Measurements from ENCODE around the gene PRSS23.
A peak's percentile ranks its signal among the peaks of the same experiment; 100 is the strongest.

Gene PRSS23

DNA sequence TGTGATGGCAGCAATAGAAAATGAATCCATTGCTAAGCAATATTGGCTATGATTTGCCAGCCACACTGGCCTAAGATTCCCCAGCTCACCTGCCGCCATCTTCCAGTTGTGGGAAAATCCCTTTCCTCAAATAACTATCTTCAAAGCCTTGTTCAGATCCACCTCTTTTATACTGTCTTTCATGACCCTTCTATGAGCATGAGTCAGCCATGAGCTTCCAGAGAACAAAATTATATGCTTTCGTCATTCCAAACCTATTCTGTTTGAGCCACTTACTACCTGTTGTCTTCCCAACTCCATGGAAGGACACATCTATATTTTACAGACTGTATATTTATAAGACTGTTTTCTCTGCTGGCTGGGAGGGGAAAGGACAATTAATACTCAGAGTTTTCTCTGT lies 25.0 kb upstream of the PRSS23 start:
- no peak for DNase-seq (ENCODE audit: low read depth)
- no peak overlapping the region for H3K4me3 ChIP-seq (ENCODE audit: control insufficient read depth, low read depth, low read length)
- TF ChIP-seq, protein P1, sequence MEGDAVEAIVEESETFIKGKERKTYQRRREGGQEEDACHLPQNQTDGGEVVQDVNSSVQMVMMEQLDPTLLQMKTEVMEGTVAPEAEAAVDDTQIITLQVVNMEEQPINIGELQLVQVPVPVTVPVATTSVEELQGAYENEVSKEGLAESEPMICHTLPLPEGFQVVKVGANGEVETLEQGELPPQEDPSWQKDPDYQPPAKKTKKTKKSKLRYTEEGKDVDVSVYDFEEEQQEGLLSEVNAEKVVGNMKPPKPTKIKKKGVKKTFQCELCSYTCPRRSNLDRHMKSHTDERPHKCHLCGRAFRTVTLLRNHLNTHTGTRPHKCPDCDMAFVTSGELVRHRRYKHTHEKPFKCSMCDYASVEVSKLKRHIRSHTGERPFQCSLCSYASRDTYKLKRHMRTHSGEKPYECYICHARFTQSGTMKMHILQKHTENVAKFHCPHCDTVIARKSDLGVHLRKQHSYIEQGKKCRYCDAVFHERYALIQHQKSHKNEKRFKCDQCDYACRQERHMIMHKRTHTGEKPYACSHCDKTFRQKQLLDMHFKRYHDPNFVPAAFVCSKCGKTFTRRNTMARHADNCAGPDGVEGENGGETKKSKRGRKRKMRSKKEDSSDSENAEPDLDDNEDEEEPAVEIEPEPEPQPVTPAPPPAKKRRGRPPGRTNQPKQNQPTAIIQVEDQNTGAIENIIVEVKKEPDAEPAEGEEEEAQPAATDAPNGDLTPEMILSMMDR (IDR thresholded peaks at IDR 0.05; ENCODE audit: control insufficient read depth, insufficient read depth, low read depth, low read length, missing control alignments), result no peak

DNA sequence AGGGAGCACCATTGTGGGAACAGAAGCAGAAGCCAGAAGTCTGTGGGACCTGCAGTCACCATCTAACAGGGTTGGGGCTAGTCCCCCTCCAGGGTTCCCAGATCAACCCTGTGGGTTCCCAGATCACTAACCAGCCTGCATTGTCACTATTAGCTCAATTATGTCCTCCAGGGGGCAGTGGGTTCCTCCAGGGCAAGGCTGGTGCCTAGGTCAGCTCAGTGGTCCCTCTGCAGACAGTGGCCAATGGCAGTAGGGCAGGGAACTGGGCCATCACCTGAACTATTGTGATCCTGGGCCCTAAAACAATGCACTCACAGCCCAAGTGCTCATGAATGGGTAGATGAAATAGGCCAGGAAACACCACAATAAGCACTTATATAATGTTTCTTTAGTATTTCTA lies 18.8 kb upstream of the PRSS23 start:
- no peak for DNase-seq (ENCODE audit: low read depth)
- no peak overlapping the region for H3K4me3 ChIP-seq (ENCODE audit: control insufficient read depth, low read depth, low read length)
- TF ChIP-seq, protein P1 (IDR thresholded peaks at IDR 0.05; ENCODE audit: control insufficient read depth, insufficient read depth, low read depth, low read length, missing control alignments), result no peak

DNA sequence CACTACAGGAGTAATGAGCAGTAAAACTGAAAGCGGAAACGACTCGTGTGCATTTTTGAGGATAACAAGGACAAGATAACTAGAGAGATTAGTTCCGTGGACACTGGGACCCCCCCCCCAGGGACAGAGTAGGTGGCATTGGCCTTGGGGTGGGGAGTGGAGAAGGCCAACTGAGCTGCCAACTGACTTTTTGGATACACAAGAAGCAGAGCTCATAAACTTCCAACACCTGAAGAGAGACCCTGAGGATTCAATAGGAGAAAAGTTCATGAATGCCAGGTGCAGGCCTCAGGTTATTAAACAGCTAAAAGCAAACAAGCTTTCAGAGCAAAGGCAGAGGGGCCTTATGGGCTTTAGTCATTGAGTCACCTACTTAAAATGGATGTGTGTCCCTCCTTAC lies 17.6 kb upstream of the PRSS23 start:
- H3K4me3 ChIP-seq (ENCODE audit: control insufficient read depth, low read depth, low read length), result no peak overlapping the region
- DNase-seq (ENCODE audit: low read depth), result no peak
- TF ChIP-seq, protein P1 (IDR thresholded peaks at IDR 0.05; ENCODE audit: control insufficient read depth, insufficient read depth, low read depth, low read length, missing control alignments), result no peak

DNA sequence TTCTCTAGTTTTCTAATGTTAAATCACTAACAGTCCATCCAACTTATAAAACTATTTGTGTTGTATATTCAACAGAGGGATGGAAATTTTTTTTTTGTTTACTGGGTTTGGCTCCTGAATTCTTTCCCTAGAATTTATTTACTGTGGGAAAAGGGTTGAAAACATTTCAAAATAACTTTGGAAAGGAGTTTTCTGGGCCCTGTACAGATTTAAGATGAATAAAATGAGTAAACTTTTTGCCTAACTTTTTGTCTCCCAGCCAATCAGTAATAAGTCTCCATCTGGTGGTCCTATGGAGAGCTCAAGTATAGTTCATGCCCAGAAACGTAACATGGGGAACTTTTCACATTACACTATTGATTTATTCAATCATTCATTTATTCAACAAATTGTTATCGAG lies 16.7 kb upstream of the PRSS23 start:
- no peak overlapping the region for H3K4me3 ChIP-seq (ENCODE audit: control insufficient read depth, low read depth, low read length)
- TF ChIP-seq, protein P1 (IDR thresholded peaks at IDR 0.05; ENCODE audit: control insufficient read depth, insufficient read depth, low read depth, low read length, missing control alignments), result no peak
- DNase-seq (ENCODE audit: low read depth), result no peak

DNA sequence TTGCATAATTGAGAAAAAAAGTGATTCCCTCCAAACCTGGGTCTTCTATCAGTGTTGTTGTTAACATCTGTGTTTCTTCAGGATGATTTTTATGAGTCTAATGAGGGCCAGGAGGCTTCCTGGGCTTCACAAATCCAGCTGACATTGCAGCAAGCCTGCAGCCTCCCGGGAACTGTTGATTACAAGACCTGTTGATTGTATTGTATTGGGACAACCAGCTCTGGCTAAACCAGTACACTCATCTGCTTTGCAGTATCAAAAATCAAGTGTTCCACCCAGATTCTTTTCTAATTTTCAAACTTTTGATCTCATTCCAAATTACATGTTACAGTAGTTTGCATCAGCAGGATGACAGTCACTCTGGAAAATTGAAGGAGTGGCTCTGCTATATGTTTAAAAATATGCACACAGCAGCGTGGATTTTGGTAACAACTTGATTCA lies 16.1 kb upstream of the PRSS23 start:
- no peak overlapping the region for H3K4me3 ChIP-seq (ENCODE audit: control insufficient read depth, low read depth, low read length)
- DNase-seq (ENCODE audit: low read depth), result peak; percentile 31
- TF ChIP-seq, protein P1 (IDR thresholded peaks at IDR 0.05; ENCODE audit: control insufficient read depth, insufficient read depth, low read depth, low read length, missing control alignments), result no peak

DNA sequence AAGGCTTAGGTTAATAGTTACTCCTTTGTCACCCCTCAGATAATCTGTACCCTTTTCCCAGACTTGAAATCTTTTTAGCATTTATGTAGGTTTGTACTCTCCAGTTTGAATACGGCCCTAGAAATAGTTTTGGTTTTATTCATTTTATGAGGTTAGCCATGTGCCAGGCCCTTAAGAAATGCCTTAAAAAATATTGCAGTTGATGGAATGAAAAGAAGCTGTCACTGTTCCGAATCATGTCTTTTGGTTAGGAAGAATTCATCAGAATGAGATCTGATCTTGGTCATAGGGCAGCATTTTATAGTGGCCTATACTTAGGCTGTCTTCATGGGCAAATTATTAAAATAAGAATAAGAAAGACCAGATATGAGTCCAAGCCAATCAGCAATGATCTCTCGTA lies 14.8 kb upstream of the PRSS23 start:
- peak; percentile 47 for DNase-seq (ENCODE audit: low read depth)
- no peak overlapping the region for H3K4me3 ChIP-seq (ENCODE audit: control insufficient read depth, low read depth, low read length)
- TF ChIP-seq, protein P1 (IDR thresholded peaks at IDR 0.05; ENCODE audit: control insufficient read depth, insufficient read depth, low read depth, low read length, missing control alignments), result no peak

DNA sequence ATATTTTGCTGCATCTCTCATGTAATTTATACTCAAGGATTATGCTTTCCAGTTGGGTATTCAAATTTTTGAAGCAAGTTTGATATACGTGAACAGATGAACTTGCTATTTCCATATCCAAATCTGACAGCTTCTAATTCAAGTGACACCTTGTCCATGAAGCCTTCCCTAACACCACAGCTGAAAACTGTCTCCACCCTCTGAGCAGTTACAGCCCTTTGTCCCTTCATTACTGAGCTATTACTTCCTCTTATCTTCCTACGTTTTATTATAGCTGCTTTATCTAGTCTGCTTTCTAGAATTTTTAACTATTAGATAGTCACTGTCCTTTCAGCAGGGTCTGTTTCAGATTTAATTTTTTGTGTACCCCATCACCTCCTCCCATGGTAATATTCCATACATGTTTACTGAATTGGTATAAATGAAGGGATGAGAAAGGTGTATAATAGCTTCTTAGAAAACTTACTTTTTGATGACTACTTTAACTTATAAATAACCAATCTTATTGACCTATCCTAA lies 13.3 kb upstream of the PRSS23 start:
- no peak for DNase-seq (ENCODE audit: low read depth)
- TF ChIP-seq, protein P1 (IDR thresholded peaks at IDR 0.05; ENCODE audit: control insufficient read depth, insufficient read depth, low read depth, low read length, missing control alignments), result no peak
- no peak overlapping the region for H3K4me3 ChIP-seq (ENCODE audit: control insufficient read depth, low read depth, low read length)

All from AG09309 (cell line).